Lower lobe of right lung (tissue), 2 donors: ENCODE measurements around the gene CARD18. TPM values are rescaled to one million over a fixed set of nuclear protein-coding genes. Genes with fewer than 3 reads are reported as not detected.

ENCODE experiments used
- ATAC-seq, 2 donors: fragments of 200-7000 bp; cut with Tn5 transposase; one replicate each; pipeline ENCODE4 v1.9.1; 2020 to 2022; ENCODE audit warnings: mild to moderate bottlenecking in 2 of 2, moderate library complexity in 2 of 2
- DNase-seq: peaks from one replicate; pipeline ENCODE4 v3.0.0-alpha.2; 2020
- H3K27ac ChIP-seq: fragments of 200-600 bp; one replicate; pipeline ENCODE4 v1.8.0; 2022
- H3K27me3 ChIP-seq: fragments of 200-600 bp; one replicate; pipeline ENCODE4 v1.8.0; 2022; ENCODE audit warnings: low read depth
- H3K36me3 ChIP-seq: fragments of 200-600 bp; one replicate; pipeline ENCODE4 v1.8.0; 2022; ENCODE audit warnings: mild to moderate bottlenecking
- H3K4me1 ChIP-seq: fragments of 200-600 bp; one replicate; pipeline ENCODE4 v1.8.0; 2022
- H3K4me3 ChIP-seq: fragments of 200-600 bp; one replicate; pipeline ENCODE4 v1.8.0; 2022; ENCODE audit warnings: mild to moderate bottlenecking
- H3K9me3 ChIP-seq: fragments of 200-600 bp; one replicate; pipeline ENCODE4 v1.8.0; 2022
- intact Hi-C: fragments of 100-400 bp; cut with DNase I; formaldehyde crosslinking; loops from one replicate; pipeline ENCODE4 v1.11.0; 2022
- total RNA-seq: library from RNA; stranded (reverse); fragmentation: NEBNext Ultra II Directional; extraction: Animal tissue kit (Norgen Biotek cat#: 25700); gene quantifications from one replicate; pipeline ENCODE4 v1.2.1, GENCODE V29; 2021
- TF ChIP-seq, protein P1 (sequence below): fragments of 200-600 bp; IDR thresholded peaks from one replicate; pipeline ENCODE4 v1.8.0; 2022; ENCODE audit warnings: antibody characterized with exemption, mild to moderate bottlenecking
- donor health status: DM: no; HTN: yes; CAD: no; lungs with severe emphysema.

The CARD18 gene
- total RNA-seq, 1 donor from 2014 or later, result not detected

DNA sequence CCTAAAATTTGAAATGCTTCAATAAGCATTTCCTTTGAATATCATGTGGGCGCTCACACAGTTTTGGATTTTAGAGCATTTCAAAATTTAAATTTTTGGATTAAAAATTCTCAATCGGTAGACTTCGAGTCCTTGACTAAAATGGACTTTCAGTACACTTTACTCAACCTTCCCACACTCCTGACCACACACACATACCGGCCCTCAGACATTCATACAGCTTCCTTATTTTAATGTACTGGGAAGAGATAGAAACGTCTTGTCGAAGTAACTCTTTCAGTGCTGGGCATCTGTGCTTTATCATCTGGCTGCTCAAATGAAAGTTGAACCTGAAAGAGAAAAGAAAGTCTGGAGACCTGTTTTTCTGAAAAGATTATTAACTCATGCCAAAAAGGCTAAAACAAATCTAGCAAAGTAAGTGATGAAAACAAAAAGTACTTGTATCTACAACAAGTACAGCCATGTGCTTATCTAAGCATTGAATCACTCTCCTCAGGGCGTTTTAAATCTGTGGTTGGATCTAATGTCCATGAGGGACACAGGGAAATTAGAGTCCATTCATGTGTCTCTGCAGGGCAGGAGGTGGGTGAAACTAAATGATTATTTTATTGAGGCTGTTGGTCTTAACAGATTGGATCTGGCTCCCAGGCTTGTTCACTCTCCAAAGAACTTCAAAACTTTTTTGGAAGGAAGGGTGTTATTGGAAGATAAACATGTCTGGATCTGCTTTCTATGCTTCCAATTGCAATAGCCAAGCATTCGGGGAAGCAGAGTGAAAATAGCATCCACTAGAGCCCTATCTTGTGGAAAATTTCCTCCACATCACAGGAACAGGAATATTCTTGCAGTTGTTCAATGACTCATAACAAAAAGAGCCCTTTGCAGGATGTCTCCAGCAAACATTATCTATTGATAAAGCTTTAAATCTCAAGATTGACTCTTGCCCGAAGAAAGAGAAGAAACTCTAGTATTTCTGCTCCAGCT is 47.0 kb downstream of the CARD18 start:
- Histone ChIP-seq H3K27me3 (no peaks in the 10 kb centered on the region), H3K4me1 (no peaks in the 10 kb centered on the region), H3K9me3 (no peaks in the 10 kb centered on the region), H3K4me3 (no peak overlapping the region), H3K27ac (no peak overlapping the region), H3K36me3 (no peaks in the 10 kb centered on the region)
- intact Hi-C loops, result no loop called here
- DNase-seq, result no peak
- no peak for ATAC-seq
- TF ChIP-seq, protein P1, sequence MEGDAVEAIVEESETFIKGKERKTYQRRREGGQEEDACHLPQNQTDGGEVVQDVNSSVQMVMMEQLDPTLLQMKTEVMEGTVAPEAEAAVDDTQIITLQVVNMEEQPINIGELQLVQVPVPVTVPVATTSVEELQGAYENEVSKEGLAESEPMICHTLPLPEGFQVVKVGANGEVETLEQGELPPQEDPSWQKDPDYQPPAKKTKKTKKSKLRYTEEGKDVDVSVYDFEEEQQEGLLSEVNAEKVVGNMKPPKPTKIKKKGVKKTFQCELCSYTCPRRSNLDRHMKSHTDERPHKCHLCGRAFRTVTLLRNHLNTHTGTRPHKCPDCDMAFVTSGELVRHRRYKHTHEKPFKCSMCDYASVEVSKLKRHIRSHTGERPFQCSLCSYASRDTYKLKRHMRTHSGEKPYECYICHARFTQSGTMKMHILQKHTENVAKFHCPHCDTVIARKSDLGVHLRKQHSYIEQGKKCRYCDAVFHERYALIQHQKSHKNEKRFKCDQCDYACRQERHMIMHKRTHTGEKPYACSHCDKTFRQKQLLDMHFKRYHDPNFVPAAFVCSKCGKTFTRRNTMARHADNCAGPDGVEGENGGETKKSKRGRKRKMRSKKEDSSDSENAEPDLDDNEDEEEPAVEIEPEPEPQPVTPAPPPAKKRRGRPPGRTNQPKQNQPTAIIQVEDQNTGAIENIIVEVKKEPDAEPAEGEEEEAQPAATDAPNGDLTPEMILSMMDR, result no peak

Other genes starting within 250 kb of the CARD18 start
- 1.6 TPM for gene CASP12, start 241.3 kb downstream of the CARD18 start, total RNA-seq
- gene CASP4, start 171.2 kb downstream of the CARD18 start, total RNA-seq, result 113 TPM
- 5.8 TPM for gene CASP5, start 116.6 kb downstream of the CARD18 start, total RNA-seq
- 158 TPM for gene CASP1, start 104.6 kb downstream of the CARD18 start, total RNA-seq
- gene CARD16, start 94.4 kb downstream of the CARD18 start, total RNA-seq, result 97.3 TPM